PC-9 (cell line): ENCODE data around the gene MICAL2. TPM values are rescaled to one million over a fixed set of nuclear protein-coding genes. Genes with fewer than 3 reads are reported as not detected.

Source experiments
- BruUV-seq: library from RNA; stranded (reverse); fragments of 400-500 nt; replicated peaks from 2 replicates; lab custom pipeline; 2021; lab: Mats Ljungman, UMichigan
- CTCF ChIA-PET: fragments of 300-600 bp; sonication (Branson Sonifier 250); formaldehyde crosslinking; loops from one replicate; lab custom pipeline; 2022; ENCODE audit warnings: antibody characterized with exemption; lab: Charles Lee
- POLR2A ChIA-PET: fragments of 300-600 bp; sonication (Branson Sonifier 250); formaldehyde crosslinking; loops from one replicate; lab custom pipeline; 2022; ENCODE audit warnings: antibody characterized with exemption; ENCODE audit not compliant: unreplicated experiment; lab: Charles Lee
- DNase-seq, 2 experiments: peaks; one replicate each; pipeline versions ENCODE4 v3.0.0 to v3.0.0-alpha.2; 2015 to 2022; ENCODE audit warnings: mixed read lengths in 1 of 2
- H2AFZ ChIP-seq: fragments of 200-600 bp; sonication (generic); 2 replicates; pipeline ENCODE4 v1.8.1; 2017; ENCODE audit warnings: antibody characterized with exemption
- H3F3A ChIP-seq: fragments of 200-600 bp; sonication (generic); 2 replicates; pipeline ENCODE4 v1.8.1; 2017; ENCODE audit warnings: antibody characterized with exemption, mild to moderate bottlenecking, low read depth; ENCODE audit not compliant: insufficient read depth
- H3K27ac ChIP-seq: fragments of 200-600 bp; sonication (generic); 2 replicates; pipeline ENCODE4 v1.6.1; 2016; ENCODE audit warnings: mixed run types
- H3K27me3 ChIP-seq: fragments of 200-600 bp; sonication (generic); 2 replicates; pipeline ENCODE4 v1.6.1; 2016; ENCODE audit warnings: low read depth, mixed run types; ENCODE audit not compliant: insufficient read depth
- H3K36me3 ChIP-seq: fragments of 200-600 bp; sonication (generic); 2 replicates; pipeline ENCODE4 v1.6.1; 2016; ENCODE audit warnings: low read depth, mixed run types
- H3K4me1 ChIP-seq: fragments of 200-600 bp; sonication (generic); replicated peaks from 2 replicates; pipeline ENCODE4 v1.6.1; 2016; ENCODE audit warnings: mixed run types; ENCODE audit not compliant: insufficient read depth
- H3K4me2 ChIP-seq: fragments of 200-600 bp; sonication (generic); 2 replicates; pipeline ENCODE4 v1.6.1; 2017; ENCODE audit warnings: mixed run types
- H3K4me3 ChIP-seq: fragments of 200-600 bp; sonication (generic); 2 replicates; pipeline ENCODE4 v1.6.1; 2016; ENCODE audit warnings: mixed run types
- H3K79me2 ChIP-seq: fragments of 200-600 bp; sonication (generic); 2 replicates; pipeline ENCODE4 v1.6.1; 2017; ENCODE audit warnings: low read depth, mixed run types
- H3K9me2 ChIP-seq: fragments of 200-600 bp; sonication (generic); 2 replicates; pipeline ENCODE4 v1.8.1; 2017; ENCODE audit warnings: mild to moderate bottlenecking; ENCODE audit not compliant: insufficient read depth
- H3K9me3 ChIP-seq: fragments of 200-600 bp; sonication (generic); 2 replicates; pipeline ENCODE4 v1.8.1; 2016; ENCODE audit warnings: low read depth; ENCODE audit not compliant: insufficient read depth
- H4K20me1 ChIP-seq: fragments of 200-600 bp; sonication (generic); 2 replicates; pipeline ENCODE4 v1.8.1; 2017; ENCODE audit not compliant: insufficient read depth
- EZH2 ChIP-seq: fragments of 200-600 bp; sonication (generic); IDR thresholded peaks from 2 replicates; pipeline ENCODE4 v1.8.0; 2017; ENCODE audit warnings: antibody characterized with exemption, low read depth
- intact Hi-C: fragments of 100-400 bp; cut with micrococcal nuclease; formaldehyde crosslinking; loops from one replicate; pipeline ENCODE4 v1.10.0; 2022; ENCODE audit not compliant: unreplicated experiment
- total RNA-seq: library from RNA; stranded (reverse); gene quantifications from 2 replicates; pipeline ENCODE4 v1.2.3, GENCODE V29; 2021
- TF ChIP-seq, protein P1 (sequence below): fragments of 200-600 bp; sonication (generic); conservative IDR thresholded peaks from 2 replicates; pipeline ENCODE4 v1.6.1; 2017; ENCODE audit warnings: mixed run types, antibody characterized with exemption, mild to moderate bottlenecking, moderate library complexity

MICAL2 gene
- total RNA-seq, 1 experiment from 2014 or later: 32.4 TPM

DNA sequence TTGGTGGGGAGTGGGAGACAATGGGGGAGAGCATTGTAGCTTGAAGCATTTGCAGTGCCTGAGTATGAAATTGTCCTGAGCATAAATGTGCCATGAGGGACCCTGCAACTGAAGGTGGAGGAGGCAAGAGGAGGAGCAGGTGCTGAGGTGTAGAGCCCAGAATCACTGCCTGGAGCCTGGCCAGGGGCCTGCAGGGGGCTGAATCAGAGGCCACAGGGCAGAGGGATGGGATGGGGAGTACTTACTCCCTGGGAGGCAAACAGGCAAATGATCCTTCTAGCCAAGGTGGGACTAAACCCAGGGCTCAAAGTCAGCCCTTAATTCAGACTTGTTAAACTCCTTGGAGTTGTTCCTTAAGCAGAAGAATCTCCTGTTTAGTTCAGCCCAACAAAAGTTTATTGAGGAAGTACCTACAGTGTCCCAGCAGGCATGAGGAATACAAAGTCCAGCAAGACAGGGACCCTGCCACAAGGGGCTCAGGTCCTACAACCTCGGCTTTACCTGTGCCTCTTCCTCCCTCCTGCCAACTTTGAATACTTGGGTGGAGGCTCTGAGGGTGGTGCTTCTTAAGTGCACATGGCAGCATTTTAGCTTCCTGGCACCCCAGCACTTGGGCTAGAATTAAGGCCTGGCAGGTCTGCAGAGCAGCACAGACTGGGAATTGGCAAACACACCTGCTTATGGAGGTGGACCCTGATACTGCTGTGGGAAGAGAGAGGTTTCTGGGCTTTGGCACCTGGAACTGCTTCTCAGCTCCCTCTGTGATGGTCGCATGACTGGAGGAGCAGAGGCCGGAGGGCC is 20.0 kb downstream of the MICAL2 start:
- Histone ChIP-seq H2AFZ (no peak overlapping the region), H3K36me3 (no peaks in the 10 kb centered on the region), H3K79me2 (peaks cover 50% of the 10 kb centered on the region), H3K9me2 (no peaks in the 10 kb centered on the region), H3K4me1 (peaks cover 30% of the 10 kb centered on the region), H3K27me3 (no peaks in the 10 kb centered on the region), H3K27ac (no peak overlapping the region), H3K4me2 (no peak overlapping the region), H3K4me3 (no peak overlapping the region), H3K9me3 (no peaks in the 10 kb centered on the region), H4K20me1 (no peaks in the 10 kb centered on the region), H3F3A (peaks cover 18% of the 10 kb centered on the region)
- no peak for DNase-seq
- no peak for TF ChIP-seq EZH2
- TF ChIP-seq, protein P1, sequence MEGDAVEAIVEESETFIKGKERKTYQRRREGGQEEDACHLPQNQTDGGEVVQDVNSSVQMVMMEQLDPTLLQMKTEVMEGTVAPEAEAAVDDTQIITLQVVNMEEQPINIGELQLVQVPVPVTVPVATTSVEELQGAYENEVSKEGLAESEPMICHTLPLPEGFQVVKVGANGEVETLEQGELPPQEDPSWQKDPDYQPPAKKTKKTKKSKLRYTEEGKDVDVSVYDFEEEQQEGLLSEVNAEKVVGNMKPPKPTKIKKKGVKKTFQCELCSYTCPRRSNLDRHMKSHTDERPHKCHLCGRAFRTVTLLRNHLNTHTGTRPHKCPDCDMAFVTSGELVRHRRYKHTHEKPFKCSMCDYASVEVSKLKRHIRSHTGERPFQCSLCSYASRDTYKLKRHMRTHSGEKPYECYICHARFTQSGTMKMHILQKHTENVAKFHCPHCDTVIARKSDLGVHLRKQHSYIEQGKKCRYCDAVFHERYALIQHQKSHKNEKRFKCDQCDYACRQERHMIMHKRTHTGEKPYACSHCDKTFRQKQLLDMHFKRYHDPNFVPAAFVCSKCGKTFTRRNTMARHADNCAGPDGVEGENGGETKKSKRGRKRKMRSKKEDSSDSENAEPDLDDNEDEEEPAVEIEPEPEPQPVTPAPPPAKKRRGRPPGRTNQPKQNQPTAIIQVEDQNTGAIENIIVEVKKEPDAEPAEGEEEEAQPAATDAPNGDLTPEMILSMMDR: no peak
- ChIA-PET CTCF (no interaction called here), POLR2A (no interaction called here)
- BruUV-seq: no TSS peak
- intact Hi-C loops: no loop called here

DNA sequence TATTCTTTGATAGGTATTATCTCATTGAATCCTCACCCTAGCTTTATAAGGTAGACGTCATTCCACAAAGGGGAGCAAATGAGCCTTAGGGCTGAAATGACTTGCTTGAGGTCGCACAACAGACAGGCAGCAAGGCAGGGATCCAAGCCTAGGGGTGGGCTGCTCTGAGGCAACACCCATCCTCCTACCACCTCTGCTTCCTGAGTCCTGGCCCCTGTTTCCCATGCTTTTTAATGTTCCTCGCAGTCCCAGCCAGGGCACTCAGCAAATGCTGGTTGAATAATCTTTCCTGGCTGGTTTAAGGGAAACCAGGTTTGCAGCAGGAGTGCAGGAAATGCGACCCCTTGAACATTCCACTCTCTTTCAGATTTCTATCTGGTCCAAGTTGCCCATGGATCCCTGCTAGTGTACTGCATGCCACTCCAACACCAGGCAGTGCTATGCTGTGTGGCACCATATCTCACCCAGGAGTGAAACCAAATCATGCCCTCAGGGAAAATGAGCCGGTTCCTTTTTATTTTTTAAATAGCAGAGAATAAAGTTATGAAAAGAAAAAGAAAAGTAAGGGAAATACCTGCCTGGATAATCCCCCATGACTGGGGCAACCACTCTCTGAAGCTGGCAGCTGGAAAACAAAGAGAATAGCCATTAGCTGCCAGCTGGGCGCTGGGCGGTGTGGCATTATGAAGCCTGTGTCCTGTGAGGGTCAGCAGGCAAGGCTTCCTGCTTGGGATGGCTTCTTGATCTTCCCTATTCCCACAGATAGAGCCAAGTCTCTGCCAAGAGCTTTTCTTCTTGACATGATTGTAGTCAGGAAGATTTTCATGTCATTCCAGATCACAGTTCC is 21.8 kb downstream of the MICAL2 start:
- Histone ChIP-seq H3K36me3 (no peaks in the 10 kb centered on the region), H3K27ac (no peak overlapping the region), H2AFZ (no peak overlapping the region), H3K4me2 (no peak overlapping the region), H3K79me2 (peaks cover 46% of the 10 kb centered on the region), H3K4me3 (no peak overlapping the region), H3K4me1 (peaks cover 12% of the 10 kb centered on the region), H4K20me1 (no peaks in the 10 kb centered on the region), H3K9me3 (no peaks in the 10 kb centered on the region), H3F3A (peaks cover 1% of the 10 kb centered on the region), H3K9me2 (no peaks in the 10 kb centered on the region), H3K27me3 (no peaks in the 10 kb centered on the region)
- DNase-seq: peak in 1 of 2 experiments; percentile 26
- no peak for TF ChIP-seq EZH2
- TF ChIP-seq, protein P1: no peak
- BruUV-seq: no TSS peak
- ChIA-PET CTCF (no interaction called here), POLR2A (no interaction called here)
- intact Hi-C loops: no loop called here

DNA sequence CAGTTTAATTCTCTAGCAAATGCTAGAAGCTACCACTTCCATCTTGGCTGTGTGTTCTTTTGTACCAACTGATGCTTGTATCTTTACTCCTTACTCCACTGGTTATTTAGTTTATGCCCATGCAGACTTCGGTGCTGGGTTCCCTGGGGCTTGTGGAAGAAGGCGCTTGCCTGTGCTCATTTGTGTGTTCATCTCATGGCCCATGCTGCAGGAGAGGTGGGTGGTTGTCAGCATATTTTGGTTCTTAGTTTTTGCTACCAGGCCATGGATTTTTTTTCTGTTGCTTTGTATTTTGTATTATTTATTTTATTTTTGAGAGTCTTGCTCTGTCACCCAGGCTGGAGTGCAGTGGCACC is 22.4 kb downstream of the MICAL2 start:
- DNase-seq: no peak
- BruUV-seq: no TSS peak
- Histone ChIP-seq H3K9me2 (no peaks in the 10 kb centered on the region), H3K4me2 (no peak overlapping the region), H3K4me3 (no peak overlapping the region), H2AFZ (no peak overlapping the region), H3K4me1 (peaks cover 6% of the 10 kb centered on the region), H3K27ac (no peak overlapping the region), H3K9me3 (no peaks in the 10 kb centered on the region), H3F3A (no peaks in the 10 kb centered on the region), H3K27me3 (no peaks in the 10 kb centered on the region), H3K36me3 (no peaks in the 10 kb centered on the region), H4K20me1 (no peaks in the 10 kb centered on the region), H3K79me2 (peaks cover 40% of the 10 kb centered on the region)
- ChIA-PET POLR2A (no interaction called here), CTCF (no interaction called here)
- intact Hi-C loops: no loop called here
- TF ChIP-seq EZH2: no peak
- TF ChIP-seq, protein P1: no peak
